ENCODE measurements around the gene HVCN1. TPM values are rescaled to one million over a fixed set of nuclear protein-coding genes. Genes with fewer than 3 reads are reported as not detected.

HVCN1 gene
- polyA plus RNA-seq, 1 experiment = 3.9 TPM

DNA sequence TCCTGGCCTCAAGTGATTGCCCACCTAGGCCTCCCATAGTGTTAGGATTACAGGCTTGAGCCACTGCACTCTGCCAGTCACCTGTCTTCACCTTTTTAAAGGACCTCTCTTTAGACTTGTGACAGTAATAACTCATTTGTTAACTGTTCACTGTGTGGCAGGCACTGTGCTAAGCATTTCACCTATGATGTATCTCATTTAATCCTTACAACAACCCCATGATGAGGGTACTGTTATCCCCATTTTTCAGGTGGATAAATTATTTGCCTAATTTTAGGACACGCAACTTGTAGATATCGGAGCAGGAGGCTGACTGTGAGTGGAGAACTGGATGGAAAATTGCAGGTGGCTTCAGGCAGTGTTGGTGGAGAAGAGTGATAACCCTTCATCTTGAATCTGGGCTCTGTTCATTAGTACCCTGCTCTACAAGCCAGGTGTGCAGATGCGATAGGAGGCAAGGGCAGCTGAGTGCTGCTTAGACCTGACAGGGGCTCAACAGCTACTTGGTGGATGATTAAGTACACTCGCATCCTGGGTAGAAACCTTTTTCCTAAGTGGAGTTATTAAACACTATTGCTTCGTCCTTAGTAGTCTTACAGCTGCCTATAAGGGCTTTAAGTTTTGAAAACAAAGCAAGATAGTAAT lies 72.3 kb downstream of the HVCN1 start:
- ChIA-PET POLR2A (no interaction called here), CTCF (no interaction called here)
- Histone ChIP-seq H3K4me3 (ENCODE audit: low read depth, low read length) (no peak overlapping the region), H3K36me3 (ENCODE audit: control insufficient read depth, insufficient read depth, low read length) (no peaks in the 10 kb centered on the region), H3K27me3 (ENCODE audit: control insufficient read depth, insufficient read depth, low read length) (no peaks in the 10 kb centered on the region)
- DNase-seq (ENCODE audit: low read depth) = no peak
- TF ChIP-seq, protein P1, sequence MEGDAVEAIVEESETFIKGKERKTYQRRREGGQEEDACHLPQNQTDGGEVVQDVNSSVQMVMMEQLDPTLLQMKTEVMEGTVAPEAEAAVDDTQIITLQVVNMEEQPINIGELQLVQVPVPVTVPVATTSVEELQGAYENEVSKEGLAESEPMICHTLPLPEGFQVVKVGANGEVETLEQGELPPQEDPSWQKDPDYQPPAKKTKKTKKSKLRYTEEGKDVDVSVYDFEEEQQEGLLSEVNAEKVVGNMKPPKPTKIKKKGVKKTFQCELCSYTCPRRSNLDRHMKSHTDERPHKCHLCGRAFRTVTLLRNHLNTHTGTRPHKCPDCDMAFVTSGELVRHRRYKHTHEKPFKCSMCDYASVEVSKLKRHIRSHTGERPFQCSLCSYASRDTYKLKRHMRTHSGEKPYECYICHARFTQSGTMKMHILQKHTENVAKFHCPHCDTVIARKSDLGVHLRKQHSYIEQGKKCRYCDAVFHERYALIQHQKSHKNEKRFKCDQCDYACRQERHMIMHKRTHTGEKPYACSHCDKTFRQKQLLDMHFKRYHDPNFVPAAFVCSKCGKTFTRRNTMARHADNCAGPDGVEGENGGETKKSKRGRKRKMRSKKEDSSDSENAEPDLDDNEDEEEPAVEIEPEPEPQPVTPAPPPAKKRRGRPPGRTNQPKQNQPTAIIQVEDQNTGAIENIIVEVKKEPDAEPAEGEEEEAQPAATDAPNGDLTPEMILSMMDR (IDR thresholded peaks at IDR 0.05; ENCODE audit: insufficient read depth, low read depth, low read length) = no peak

DNA sequence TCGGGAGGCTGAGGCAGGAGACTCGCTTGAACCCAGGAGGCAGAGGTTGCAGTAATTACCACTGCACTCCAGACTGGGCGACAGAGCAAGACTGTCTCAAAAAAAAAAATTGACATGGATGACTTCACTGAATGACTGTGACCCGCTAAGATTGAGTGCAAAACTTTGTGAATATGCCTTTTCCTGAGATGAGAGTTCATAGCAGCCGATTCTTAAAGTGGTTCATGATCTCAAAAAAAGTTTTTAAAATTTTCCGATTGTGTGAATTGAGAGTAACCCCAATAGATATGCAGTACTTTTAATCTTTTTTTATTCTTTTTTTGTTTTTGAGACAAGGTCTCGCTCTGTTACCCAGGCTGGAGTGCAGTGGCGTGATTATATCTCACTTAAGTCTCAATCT lies 73.7 kb downstream of the HVCN1 start:
- Histone ChIP-seq H3K36me3 (ENCODE audit: control insufficient read depth, insufficient read depth, low read length) (no peaks in the 10 kb centered on the region), H3K4me3 (ENCODE audit: low read depth, low read length) (no peak overlapping the region), H3K27me3 (ENCODE audit: control insufficient read depth, insufficient read depth, low read length) (no peaks in the 10 kb centered on the region)
- POLR2A ChIA-PET = no interaction called here
- no peak for DNase-seq (ENCODE audit: low read depth)
- TF ChIP-seq, protein P1 (IDR thresholded peaks at IDR 0.05; ENCODE audit: insufficient read depth, low read depth, low read length) = no peak
- CTCF ChIA-PET = interaction anchor here (0.7 to 2.5 kb wide), 3 partner anchors 102 to 273 kb away, joined by 3 to 8 read pairs (median 6); no protein-coding TSS in a partner anchor

DNA sequence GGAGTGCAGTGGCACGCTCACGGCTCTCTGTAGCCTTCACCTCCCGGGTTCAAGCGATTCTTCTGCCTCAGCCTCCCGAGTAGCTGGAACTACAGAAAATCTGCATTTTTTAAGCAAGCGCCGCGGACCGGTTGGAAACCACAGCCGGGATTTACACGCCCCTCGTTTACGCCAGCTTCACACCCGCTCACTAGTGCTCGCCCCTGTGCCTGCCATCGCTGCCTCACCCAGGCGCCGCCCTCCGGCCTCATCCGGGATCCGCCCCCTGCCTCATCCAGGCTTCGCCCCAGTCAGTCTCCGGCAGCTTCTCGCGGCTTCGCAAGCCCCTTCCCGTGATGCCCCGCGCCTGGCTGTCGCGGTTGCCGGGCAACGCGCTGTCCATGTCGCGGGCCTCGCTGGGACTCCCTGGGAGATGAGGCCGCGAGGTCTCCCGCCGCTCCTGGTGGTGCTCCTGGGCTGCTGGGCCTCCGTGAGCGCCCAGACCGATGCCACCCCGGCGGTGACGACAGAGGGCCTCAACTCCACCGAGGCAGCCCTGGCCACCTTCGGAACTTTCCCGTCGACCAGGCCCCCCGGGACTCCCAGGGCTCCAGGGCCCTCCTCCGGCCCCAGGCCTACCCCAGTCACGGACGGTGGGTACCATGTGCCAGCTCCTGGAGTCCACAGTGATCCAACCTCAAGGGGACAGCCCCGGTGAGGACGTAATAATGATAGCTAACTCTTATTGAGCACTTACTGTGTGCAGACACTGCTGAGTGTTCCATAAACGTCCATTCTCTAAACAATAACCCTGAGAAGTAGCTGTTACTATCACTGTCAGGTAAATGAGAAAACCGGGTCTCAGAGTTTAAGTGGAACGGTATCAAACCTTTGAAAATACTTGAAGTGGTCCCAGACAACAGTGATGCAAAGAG lies 74.9 kb downstream of the HVCN1 start, which contains the start of gene TCTN1:
Gene TCTN1 (plus strand): TSS at position 359 of the 914 bp plus-strand sequence. CDS start 54 bp downstream, at position 413.
- H3K36me3 ChIP-seq (ENCODE audit: control insufficient read depth, insufficient read depth, low read length) = no peaks in the 10 kb centered on the region
- H3K27me3 ChIP-seq (ENCODE audit: control insufficient read depth, insufficient read depth, low read length) = no peaks in the 10 kb centered on the region
- peak; percentile 71 for DNase-seq (ENCODE audit: low read depth)
- peak within 1 kb of the TSS; percentile 69 for H3K4me3 ChIP-seq (ENCODE audit: low read depth, low read length)
- TF ChIP-seq, protein P1 (IDR thresholded peaks at IDR 0.05; ENCODE audit: insufficient read depth, low read depth, low read length) = no peak
- ChIA-PET CTCF (interaction anchor here (0.7 to 3.9 kb wide), 6 partner anchors 13 to 274 kb away, joined by 3 to 28 read pairs (median 4); partner anchors contain the start of gene FAM216A), POLR2A (no interaction called here)

DNA sequence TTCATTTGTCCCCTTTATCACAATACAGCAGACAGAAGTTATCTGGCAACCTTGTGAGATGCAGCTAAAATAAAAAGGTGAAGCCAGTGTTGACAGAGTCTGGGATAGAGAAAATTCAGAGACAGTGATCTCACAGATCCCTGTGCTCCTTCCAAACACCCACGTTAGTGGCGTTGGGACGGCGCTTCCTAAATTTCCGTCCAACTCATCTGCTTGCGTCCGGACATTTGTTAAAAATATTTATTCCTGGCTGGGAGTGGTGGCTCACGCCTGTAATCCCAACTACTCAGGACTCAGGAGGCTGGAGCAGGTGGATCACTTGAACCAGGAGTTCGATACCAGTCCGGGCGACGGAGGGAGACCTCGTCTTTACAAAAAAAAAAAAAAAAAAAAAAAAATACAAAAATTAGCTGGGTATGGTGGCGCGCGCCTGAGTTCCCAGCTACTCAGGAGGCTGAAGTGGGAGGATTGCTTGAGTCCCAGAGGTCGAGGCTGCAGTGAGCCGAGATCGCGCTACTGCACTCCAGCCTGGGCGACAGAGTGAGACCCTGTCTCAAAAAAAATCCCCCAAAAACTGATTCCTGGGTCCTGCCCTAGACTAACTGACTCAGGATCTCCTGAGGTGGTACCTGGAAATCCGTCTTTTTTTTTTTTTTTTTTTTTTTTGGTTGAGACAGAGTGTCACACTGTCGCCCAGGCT lies 75.7 kb downstream of the HVCN1 start:
- CTCF ChIA-PET = interaction anchor here (1.3 to 3.9 kb wide), 4 partner anchors 12 to 275 kb away, joined by 3 to 28 read pairs (median 6); partner anchors contain the start of gene FAM216A
- no peak for DNase-seq (ENCODE audit: low read depth)
- POLR2A ChIA-PET = no interaction called here
- no peaks in the 10 kb centered on the region for H3K27me3 ChIP-seq (ENCODE audit: control insufficient read depth, insufficient read depth, low read length)
- H3K36me3 ChIP-seq (ENCODE audit: control insufficient read depth, insufficient read depth, low read length) = no peaks in the 10 kb centered on the region
- H3K4me3 ChIP-seq (ENCODE audit: low read depth, low read length) = peak overlapping the region; percentile 69
- TF ChIP-seq, protein P1 (IDR thresholded peaks at IDR 0.05; ENCODE audit: insufficient read depth, low read depth, low read length) = no peak

Data from BJ (cell line).